Neural progenitor cell (in vitro differentiated cells): Measurements from ENCODE around the gene PC.

ENCODE experiments used
- EZH2 ChIP-seq: fragments of 200-600 bp; sonication (generic); IDR thresholded peaks from 2 replicates; pipeline ENCODE4 v1.6.1; 2017; ENCODE audit warnings: antibody characterized with exemption, mild to moderate bottlenecking, moderate library complexity
- EZH2phosphoT487 ChIP-seq: fragments of 200-600 bp; sonication (generic); IDR thresholded peaks from 2 replicates; pipeline ENCODE4 v1.6.1; 2017; ENCODE audit warnings: antibody characterized with exemption
- TF ChIP-seq, protein P1 (sequence below): fragments of 200-600 bp; sonication (generic); IDR thresholded peaks from 2 replicates; pipeline ENCODE4 v1.5.1; 2017; ENCODE audit warnings: antibody characterized with exemption, mild to moderate bottlenecking

DNA sequence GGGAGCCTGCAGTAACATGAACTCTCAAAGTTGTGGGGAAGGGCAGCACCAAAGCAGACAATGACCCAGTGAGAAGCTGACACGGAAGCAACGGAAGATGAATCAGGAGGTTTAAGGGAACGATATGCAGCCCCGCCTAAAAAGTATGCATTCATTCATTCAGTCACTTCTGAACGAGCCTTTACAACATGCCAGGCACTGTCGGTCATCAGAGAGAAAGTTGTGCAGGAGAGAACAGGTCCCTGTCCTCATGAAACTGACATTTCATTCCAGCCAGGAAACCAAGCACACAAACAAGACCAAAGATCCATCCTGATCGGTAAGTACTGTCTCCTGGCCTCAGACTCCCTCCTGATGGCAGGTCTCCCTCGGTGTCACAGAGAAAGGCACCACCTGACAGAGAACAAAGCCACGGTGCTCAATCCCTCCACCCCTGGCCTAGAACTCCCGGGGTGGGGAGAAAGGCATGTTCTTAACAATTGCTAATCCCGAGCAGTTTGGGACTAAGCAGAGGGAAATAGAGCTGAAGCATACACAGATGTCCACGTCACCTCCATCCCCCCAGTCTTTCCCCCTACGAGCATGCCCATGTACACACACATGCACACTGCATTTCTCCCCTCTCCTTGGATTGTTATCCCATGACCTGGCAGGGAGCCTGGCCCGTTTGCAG lies 52.0 kb downstream of the PC start:
- no peak for TF ChIP-seq EZH2
- TF ChIP-seq, protein P1, sequence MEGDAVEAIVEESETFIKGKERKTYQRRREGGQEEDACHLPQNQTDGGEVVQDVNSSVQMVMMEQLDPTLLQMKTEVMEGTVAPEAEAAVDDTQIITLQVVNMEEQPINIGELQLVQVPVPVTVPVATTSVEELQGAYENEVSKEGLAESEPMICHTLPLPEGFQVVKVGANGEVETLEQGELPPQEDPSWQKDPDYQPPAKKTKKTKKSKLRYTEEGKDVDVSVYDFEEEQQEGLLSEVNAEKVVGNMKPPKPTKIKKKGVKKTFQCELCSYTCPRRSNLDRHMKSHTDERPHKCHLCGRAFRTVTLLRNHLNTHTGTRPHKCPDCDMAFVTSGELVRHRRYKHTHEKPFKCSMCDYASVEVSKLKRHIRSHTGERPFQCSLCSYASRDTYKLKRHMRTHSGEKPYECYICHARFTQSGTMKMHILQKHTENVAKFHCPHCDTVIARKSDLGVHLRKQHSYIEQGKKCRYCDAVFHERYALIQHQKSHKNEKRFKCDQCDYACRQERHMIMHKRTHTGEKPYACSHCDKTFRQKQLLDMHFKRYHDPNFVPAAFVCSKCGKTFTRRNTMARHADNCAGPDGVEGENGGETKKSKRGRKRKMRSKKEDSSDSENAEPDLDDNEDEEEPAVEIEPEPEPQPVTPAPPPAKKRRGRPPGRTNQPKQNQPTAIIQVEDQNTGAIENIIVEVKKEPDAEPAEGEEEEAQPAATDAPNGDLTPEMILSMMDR = no peak
- TF ChIP-seq EZH2phosphoT487 = no peak
